ENCODE measurements around the gene MAGI1. TPM values are rescaled to one million over a fixed set of nuclear protein-coding genes. Genes with fewer than 3 reads are reported as not detected.

The MAGI1 gene
- total and polyA plus RNA-seq, 2 donors (not counting 1 experiment from before 2014, with no cell fraction given) = 15.7 to 23.7 TPM

DNA sequence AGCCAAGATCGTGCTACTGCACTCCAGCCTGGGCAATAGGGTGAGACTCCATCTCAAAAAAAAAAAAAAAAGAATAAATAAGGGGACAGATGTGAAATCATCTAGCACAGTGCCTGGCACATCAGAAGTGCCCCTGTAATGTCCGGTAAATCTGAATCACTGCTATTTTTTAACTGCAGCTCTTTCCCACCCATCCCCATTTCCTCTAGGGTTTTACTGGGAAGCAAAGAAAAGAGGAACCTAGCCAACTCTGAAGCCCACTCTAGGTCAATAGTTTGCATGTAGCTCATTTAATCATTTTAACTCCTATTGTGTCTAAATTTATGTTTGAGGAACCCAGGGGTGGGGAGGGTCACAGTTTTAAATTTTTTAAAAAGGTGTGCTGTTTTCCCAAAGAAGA is 26.0 kb downstream of the MAGI1 start:
- TF ChIP-seq EZH2 (IDR thresholded peaks at IDR 0.05; ENCODE audit: low read length, missing control alignments) = no peak
- TF ChIP-seq, protein P1, sequence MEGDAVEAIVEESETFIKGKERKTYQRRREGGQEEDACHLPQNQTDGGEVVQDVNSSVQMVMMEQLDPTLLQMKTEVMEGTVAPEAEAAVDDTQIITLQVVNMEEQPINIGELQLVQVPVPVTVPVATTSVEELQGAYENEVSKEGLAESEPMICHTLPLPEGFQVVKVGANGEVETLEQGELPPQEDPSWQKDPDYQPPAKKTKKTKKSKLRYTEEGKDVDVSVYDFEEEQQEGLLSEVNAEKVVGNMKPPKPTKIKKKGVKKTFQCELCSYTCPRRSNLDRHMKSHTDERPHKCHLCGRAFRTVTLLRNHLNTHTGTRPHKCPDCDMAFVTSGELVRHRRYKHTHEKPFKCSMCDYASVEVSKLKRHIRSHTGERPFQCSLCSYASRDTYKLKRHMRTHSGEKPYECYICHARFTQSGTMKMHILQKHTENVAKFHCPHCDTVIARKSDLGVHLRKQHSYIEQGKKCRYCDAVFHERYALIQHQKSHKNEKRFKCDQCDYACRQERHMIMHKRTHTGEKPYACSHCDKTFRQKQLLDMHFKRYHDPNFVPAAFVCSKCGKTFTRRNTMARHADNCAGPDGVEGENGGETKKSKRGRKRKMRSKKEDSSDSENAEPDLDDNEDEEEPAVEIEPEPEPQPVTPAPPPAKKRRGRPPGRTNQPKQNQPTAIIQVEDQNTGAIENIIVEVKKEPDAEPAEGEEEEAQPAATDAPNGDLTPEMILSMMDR (conservative IDR thresholded peaks at IDR 0.05 in 1 of 2, IDR thresholded peaks at IDR 0.05 in 1 of 2; ENCODE audit: low read depth in 1 of 2, low read length in 2 of 2) = no peak
- no peak overlapping the region for H3K9ac ChIP-seq (ENCODE audit: insufficient read depth, low read length)
- no peaks in the 10 kb centered on the region for H3K9me3 ChIP-seq (ENCODE audit: control insufficient read depth, insufficient read depth, low read depth, low read length)
- H3K27me3 ChIP-seq (ENCODE audit: control insufficient read depth, insufficient read depth, low read length) = no peaks in the 10 kb centered on the region
- H3K79me2 ChIP-seq (ENCODE audit: control insufficient read depth, insufficient read depth, low read length) = peaks cover 16% of the 10 kb centered on the region
- peaks cover 3% of the 10 kb centered on the region for H3K4me1 ChIP-seq (ENCODE audit: control insufficient read depth, extremely low read depth, insufficient read depth, low read length)
- no peaks in the 10 kb centered on the region for H4K20me1 ChIP-seq (ENCODE audit: control insufficient read depth, extremely low read depth, insufficient read depth, low read length)
- no peak overlapping the region for H3K4me2 ChIP-seq (ENCODE audit: extremely low read depth, insufficient read depth, low read length)
- H2AFZ ChIP-seq (ENCODE audit: low read length) = no peak overlapping the region
- no peak overlapping the region for H3K4me3 ChIP-seq (replicated peaks in 1 of 4; ENCODE audit: control extremely low read depth in 1 of 4, insufficient read depth in 1 of 4, low read depth in 3 of 4, low read length in 4 of 4)
- H3K27ac ChIP-seq (ENCODE audit: insufficient read depth, low read length) = no peak overlapping the region
- H3K36me3 ChIP-seq (ENCODE audit: control insufficient read depth, insufficient read depth, low read length) = no peaks in the 10 kb centered on the region
- no peak for DNase-seq (ENCODE audit: low read depth in 2 of 2)

DNA sequence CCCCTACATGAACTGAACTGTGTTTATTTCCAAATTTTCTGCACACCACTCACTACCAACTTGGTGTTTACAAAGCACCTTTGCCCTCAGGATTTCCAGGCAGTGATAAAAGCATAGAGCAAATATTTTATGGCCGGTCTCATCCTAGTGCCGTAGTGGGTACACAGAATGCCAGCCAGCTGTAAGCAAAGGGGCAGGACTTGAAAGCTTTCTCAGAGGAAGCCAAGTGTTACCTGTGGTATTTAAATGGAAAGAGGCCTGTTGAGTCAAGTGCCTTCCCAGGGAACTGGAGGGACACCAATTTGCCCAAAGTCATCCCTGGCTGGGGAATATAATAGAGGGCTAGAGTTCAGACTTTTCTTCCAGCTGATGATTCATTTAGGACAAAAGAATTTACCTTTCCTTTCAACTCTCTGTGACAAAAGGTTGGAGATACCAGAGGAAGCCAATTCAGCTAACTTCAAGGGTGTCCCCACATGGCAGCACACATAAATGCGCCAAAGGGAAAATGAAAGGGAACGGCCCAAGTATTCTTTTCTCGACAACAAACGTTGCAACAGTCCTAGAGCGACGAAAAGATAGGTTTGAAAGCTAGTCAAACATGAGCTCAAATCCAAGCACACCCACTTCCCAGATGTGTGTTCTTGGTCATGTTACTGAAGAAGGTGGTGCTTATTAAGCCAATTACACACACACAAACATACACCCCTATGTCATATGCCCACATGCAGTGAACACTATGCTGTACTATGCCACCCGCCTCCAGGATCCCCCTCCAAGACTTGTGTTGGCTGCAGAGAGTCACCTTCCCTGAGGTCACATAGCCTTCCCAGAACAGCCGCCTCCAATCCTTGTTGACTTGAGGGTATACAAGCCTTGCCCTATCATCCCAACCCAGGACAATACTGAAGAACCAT is 27.7 kb downstream of the MAGI1 start:
- Histone ChIP-seq H3K9me3 (ENCODE audit: control insufficient read depth, insufficient read depth, low read depth, low read length) (no peaks in the 10 kb centered on the region), H3K9ac (ENCODE audit: insufficient read depth, low read length) (no peak overlapping the region), H3K4me3 (replicated peaks in 1 of 4; ENCODE audit: control extremely low read depth in 1 of 4, insufficient read depth in 1 of 4, low read depth in 3 of 4, low read length in 4 of 4) (no peak overlapping the region), H3K4me1 (ENCODE audit: control insufficient read depth, extremely low read depth, insufficient read depth, low read length) (peaks cover 3% of the 10 kb centered on the region), H4K20me1 (ENCODE audit: control insufficient read depth, extremely low read depth, insufficient read depth, low read length) (no peaks in the 10 kb centered on the region), H3K27ac (ENCODE audit: insufficient read depth, low read length) (no peak overlapping the region), H3K4me2 (ENCODE audit: extremely low read depth, insufficient read depth, low read length) (no peak overlapping the region), H3K79me2 (ENCODE audit: control insufficient read depth, insufficient read depth, low read length) (peaks cover 8% of the 10 kb centered on the region), H3K36me3 (ENCODE audit: control insufficient read depth, insufficient read depth, low read length) (no peaks in the 10 kb centered on the region), H2AFZ (ENCODE audit: low read length) (no peak overlapping the region), H3K27me3 (ENCODE audit: control insufficient read depth, insufficient read depth, low read length) (no peaks in the 10 kb centered on the region)
- no peak for DNase-seq (ENCODE audit: low read depth in 2 of 2)
- TF ChIP-seq, protein P1 (conservative IDR thresholded peaks at IDR 0.05 in 1 of 2, IDR thresholded peaks at IDR 0.05 in 1 of 2; ENCODE audit: low read depth in 1 of 2, low read length in 2 of 2) = no peak

- TF ChIP-seq EZH2 (IDR thresholded peaks at IDR 0.05; ENCODE audit: low read length, missing control alignments) = no peak
- TF ChIP-seq, protein P1 (conservative IDR thresholded peaks at IDR 0.05 in 1 of 2, IDR thresholded peaks at IDR 0.05 in 1 of 2; ENCODE audit: low read depth in 1 of 2, low read length in 2 of 2) = no peak
- no peak for DNase-seq (ENCODE audit: low read depth in 2 of 2)
- no peak overlapping the region for H2AFZ ChIP-seq (ENCODE audit: low read length)
- no peak overlapping the region for H3K4me2 ChIP-seq (ENCODE audit: extremely low read depth, insufficient read depth, low read length)
- peaks cover 8% of the 10 kb centered on the region for H3K79me2 ChIP-seq (ENCODE audit: control insufficient read depth, insufficient read depth, low read length)
- H3K27ac ChIP-seq (ENCODE audit: insufficient read depth, low read length) = no peak overlapping the region
- no peak overlapping the region for H3K4me3 ChIP-seq (replicated peaks in 1 of 4; ENCODE audit: control extremely low read depth in 1 of 4, insufficient read depth in 1 of 4, low read depth in 3 of 4, low read length in 4 of 4)
- no peaks in the 10 kb centered on the region for H3K9me3 ChIP-seq (ENCODE audit: control insufficient read depth, insufficient read depth, low read depth, low read length)
- no peaks in the 10 kb centered on the region for H3K27me3 ChIP-seq (ENCODE audit: control insufficient read depth, insufficient read depth, low read length)
- H3K4me1 ChIP-seq (ENCODE audit: control insufficient read depth, extremely low read depth, insufficient read depth, low read length) = peaks cover 3% of the 10 kb centered on the region
- no peaks in the 10 kb centered on the region for H4K20me1 ChIP-seq (ENCODE audit: control insufficient read depth, extremely low read depth, insufficient read depth, low read length)
- H3K9ac ChIP-seq (ENCODE audit: insufficient read depth, low read length) = no peak overlapping the region
- no peaks in the 10 kb centered on the region for H3K36me3 ChIP-seq (ENCODE audit: control insufficient read depth, insufficient read depth, low read length)
Observed at GRCh38 chr3:66010348-66010738, 28.4 kb downstream of the MAGI1 start.
